Stimulated activated CD8-positive, alpha-beta memory T cell treated with anti-CD3 and anti-CD28 coated beads, Interleukin-12 subunit alpha, Interleukin-12 subunit beta, amount 100 ng/mL, for 24 hours (primary cell): ENCODE data around the gene XPNPEP2.

Source experiments
- DNase-seq: peaks from one replicate; pipeline ENCODE4 v3.0.0-alpha.2; 2020; ENCODE audit errors: extremely low read depth

The XPNPEP2 gene

DNA sequence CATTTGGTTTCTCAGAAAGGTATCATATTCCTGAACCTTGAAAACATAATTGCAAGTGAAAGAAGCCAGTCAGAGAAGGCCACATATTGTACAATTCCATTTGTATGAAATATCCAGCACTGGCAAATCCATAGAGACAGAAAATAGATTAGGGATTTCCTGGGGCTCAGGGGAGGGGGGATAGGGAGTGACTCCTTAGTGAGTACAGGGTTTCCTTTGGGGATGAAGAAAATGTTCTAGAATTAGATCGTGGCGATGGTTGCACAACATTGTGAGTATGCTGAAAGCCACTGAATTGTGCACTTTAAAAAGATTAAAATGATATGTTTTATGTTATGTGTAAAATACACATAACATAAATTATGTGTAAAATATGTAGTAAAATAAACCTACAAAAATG is 10.3 kb downstream of the XPNPEP2 start:
- no peak for DNase-seq

DNA sequence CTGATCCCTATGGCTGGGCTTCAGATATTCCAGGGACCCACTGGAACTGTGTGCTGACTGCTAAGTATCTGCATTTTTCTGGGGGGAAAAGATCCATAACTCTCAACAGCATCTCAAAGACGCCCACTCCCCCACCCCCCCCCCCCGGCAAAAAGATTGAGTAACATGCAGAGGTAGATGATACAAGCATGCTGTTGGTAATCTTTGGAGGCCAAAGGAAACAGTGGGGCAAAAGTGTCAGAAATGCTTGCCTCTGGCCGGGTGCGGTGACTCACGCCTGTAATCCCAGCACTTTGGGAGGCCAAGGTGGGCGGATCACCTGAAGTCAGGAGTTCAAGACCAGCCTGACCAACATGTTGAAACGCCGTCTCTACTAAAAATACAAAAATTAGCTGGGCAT is 12.2 kb downstream of the XPNPEP2 start:
- DNase-seq = no peak

DNA sequence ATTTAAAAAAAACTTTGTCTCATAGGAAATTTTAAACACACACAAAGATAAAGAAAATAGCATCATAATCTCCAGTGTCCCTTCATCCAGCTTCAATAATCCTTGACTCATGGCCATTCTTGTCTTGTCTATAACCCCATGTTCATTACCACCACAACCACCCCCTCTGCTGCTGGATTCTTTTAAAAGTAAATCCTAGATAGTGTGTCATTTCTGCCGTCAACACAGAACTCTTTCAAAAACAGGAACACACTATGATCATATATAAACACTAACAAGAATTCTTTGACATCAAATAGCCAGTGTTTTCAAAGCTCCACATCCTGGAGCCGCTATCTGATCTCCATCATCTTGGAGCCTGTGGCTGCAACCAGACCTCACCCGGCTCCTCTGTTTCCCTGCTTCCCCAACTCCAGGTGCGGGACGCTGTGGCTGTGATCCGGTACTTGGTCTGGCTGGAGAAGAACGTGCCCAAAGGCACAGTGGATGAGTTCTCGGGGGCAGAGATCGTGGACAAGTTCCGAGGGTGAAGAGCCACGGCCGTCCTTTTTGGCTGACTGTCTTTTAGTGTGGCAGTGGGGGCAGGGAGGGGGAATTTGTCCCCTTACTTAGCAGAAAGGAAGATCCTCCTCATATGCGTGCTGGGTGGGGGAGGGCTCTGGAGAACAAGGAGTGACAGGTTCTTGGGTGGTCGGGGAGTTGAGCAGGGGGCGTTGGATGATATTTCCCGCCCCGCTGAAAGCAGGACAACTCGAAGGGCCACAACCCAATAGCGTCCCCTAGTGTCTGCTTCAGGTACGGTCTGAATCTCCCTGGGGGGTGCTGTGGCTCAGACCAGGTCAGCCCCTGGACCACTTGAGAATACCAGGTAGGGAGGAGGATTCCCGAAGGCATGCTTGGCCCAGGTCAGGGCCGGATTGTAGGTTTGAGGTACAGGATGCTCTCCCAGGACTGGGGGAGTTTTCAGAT is 15.6 kb downstream of the XPNPEP2 start:
- DNase-seq = no peak

DNA sequence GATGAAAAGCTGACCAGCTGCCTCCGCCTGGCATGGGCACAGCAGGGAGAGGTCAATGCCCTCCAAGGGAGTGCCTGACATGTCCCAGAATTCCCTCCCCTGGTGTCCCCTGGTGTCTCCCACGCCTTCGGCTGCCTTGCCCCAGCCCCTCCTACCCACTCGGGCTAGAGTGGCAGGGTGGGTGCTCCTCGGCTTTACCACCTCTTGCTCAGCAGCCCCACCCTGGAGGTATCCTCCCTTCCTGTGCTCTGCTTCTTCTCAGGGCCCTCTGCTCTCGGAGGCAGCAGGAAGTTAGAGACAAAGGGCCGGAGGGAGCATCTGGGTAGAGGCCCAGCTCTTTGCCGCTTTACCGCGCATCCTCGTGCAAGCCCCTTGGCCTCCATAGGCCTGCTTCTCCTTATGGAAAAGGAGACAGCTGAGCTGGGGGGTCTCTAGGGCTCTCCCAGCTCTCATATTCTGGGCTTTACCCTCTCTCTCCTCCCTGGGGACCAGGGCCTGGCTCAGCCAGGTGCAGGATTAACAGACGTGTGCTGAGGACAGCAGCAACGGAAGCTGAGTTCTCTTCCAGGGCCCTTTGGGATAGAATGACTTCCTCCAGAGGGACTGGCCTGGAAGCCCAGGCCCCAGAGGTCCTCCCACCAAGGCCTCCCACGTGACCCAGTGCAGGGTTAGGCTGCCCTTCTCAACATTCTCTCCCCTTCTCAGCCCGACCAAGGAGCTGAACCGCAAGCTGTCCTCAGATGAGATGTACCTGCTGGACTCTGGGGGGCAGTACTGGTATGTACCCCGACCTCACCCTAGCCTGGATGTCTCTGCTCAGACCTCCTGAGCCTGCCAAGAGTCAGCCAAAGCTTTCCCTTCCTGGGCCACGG is 17.2 kb downstream of the XPNPEP2 start:
- no peak for DNase-seq

DNA sequence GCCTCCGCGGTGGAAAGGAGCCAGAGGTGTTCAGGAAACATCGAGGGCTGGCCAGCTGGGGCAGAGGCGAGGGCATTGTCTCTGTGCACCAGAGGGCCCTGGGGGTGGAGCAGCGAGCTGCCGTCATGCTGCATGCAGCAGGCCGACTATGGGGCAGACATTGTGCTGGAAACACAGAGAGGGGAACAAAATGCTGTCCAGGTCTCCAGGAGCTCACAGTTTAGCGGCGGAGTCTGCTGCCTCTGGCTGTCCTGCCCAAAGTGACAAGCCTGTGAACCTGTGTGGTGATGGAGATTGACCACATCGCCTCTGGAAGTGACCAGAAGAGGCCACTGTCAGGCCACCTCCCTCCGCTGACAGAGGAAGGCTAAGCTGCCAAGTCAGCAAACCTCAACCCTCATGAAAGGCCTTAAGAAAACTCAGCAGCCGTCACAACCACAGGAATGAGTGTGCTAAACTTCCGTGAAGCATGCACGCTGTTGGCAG is 20.8 kb downstream of the XPNPEP2 start:
- DNase-seq = no peak

- DNase-seq = no peak
Observed at GRCh38 chrX:129760155-129760554, 21.4 kb downstream of the XPNPEP2 start.

- DNase-seq = no peak
Observed at GRCh38 chrX:129760981-129761380, 22.2 kb downstream of the XPNPEP2 start.

DNA sequence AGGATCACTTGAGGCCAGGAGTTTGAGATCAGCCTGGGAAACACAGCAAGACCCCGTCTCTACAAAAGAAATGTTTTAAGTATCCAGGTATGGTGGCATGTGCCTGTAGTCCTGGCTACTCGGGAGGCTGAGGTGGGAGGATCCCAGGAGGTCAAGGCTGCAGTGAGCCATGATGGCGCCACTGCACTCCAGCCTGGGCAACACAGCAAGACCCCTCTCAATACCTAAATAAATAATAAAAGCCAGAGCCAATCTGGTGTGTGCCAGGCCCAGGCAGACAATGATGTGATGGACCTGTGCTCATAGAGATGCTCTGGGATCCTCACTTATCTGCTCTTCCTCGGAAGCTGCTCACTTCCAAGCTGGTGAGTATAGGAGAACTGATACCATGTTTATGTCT is 22.8 kb downstream of the XPNPEP2 start:
- DNase-seq = no peak

DNA sequence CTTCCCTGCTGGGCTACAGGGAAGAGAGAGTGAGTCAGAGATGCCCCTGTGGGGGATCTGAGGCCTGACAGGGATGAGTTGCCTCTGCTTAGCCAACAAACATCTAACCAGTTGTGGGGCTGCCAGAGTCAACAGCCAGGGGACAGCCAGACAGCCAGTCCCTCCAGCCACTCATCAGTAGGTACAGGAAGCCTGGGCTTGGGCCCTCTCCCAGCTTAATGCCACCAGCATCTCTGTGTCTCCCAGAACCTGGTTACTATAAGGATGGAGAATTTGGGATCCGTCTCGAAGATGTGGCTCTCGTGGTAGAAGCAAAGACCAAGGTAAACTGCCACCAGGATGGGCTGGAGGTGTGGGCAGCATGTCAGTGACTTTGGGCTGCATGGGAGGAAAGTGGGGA is 23.7 kb downstream of the XPNPEP2 start:
- DNase-seq = no peak

GRCh38 chrX:129763666-129764065 is 24.9 kb downstream of the XPNPEP2 start:
- DNase-seq = no peak

DNA sequence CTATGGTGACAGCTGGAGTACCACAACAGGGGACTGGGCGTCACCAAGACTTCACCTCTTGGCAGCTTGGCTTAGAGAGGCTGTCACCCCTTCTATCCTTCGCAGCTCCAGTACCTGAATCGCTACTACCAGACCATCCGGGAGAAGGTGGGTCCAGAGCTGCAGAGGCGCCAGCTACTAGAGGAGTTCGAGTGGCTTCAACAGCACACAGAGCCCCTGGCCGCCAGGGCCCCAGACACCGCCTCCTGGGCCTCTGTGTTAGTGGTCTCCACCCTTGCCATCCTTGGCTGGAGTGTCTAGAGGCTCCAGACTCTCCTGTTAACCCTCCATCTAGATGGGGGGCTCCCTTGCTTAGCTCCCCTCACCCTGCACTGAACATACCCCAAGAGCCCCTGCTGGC is 29.4 kb downstream of the XPNPEP2 start:
- DNase-seq = no peak

- no peak for DNase-seq
Observed at GRCh38 chrX:129768586-129769466, 30.0 kb downstream of the XPNPEP2 start.

DNA sequence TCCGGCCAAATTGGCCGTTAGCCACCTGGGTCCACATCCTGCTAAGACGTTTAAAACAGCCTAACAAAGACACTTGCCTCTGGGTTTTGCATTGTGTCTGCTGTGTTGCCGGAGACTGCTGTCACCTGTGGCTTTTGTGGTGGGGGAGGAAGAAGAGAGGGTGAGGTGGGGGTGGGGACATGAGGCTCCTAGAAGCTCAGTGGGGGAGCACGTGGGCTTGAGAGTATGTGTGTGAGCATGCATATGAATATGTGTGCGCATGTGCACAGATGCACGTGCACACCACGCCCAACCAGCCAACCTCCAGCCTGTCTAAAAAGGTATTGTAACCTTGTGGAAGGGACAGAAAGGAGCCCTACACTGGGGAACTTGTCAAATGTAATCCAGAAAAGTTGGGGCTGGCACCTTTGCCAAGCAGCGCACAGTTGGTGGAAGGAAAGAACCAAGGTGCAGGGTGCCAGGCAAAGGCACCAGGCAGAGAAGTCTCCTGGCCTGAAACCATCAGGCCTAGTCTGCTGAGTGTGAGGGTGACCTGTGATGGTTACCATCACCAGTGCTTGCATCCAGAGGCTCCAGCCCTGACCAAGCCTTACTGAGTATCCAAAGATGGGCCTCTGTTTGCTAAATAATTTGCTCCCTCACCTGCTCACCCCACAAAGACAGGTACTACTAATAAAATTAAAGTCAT is 30.8 kb downstream of the XPNPEP2 start:
- DNase-seq = no peak

DNA sequence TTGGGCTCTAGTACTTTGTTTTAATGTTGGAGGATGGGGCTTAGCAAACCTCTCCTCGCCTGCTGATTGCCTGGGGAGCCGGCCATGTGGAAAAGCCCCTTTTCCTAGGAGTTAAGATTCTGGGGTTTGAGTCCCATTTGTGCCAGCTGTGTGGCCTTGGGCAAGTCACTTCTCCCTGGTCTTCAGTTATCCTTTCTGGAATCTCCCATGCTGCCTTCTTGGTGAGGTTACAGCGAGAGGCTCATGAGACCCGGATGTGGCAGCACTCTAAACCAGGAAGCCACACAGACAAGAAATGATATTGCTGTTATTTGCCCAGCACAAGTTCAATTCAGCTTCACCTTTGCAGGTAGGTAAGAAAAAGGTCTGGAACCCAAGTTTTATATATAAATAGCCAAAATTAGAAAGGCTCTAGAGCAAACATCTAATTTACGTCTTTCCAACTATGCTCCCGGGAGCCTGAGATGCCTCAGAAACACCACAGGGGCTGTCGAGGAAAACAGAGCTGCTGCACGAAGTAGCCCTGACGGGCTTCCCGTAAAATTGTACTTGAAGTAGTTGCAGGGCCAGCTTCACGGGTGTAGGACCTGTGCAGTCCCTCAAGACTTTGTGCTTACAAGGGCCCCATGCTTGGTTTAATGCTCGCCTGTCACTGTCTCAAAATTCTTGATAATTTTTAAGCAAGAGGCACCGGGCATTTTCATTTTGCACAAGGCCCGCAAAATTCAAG is 32.7 kb downstream of the XPNPEP2 start:
- no peak for DNase-seq

- DNase-seq = no peak
Observed at GRCh38 chrX:129772796-129773431, 34.1 kb downstream of the XPNPEP2 start.

DNA sequence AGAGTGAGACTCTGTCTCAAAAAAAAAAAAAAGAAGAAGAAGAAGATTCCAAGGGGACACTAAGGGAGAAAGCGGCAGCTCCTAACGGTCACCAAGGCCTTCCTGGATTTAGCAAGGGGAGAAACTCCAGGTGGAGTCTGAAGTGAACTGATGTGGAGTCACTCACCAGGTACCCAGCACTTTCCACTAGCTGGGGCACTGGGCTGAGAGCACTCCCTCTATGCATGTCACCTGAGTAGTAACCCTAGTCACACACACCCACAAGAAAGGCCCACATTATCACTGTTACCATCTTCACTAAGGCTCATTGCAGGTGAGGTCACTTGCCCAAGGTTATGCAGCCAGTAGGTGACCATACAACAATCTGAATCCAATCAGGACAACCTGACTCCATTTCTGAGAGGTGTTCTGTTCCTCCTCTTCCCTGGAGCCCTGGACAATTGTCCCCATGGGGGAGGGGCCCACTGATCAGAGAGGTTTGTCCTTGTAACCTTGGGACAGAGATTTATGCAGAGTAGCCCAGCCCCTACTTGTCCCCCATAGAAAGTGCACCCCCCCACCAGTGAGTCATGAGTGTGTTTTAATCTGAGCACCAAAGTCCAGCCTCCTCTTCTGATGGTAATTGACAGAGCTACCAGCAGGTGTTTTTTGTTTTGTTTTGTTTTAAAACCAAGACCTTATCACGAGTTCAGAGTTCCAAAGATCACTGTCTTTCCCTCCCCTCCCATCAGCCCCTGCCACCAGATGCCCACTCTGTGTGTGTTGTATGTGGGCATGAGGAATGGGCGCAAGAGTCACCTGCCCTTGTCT is 35.1 kb downstream of the XPNPEP2 start:
- DNase-seq = no peak

DNA sequence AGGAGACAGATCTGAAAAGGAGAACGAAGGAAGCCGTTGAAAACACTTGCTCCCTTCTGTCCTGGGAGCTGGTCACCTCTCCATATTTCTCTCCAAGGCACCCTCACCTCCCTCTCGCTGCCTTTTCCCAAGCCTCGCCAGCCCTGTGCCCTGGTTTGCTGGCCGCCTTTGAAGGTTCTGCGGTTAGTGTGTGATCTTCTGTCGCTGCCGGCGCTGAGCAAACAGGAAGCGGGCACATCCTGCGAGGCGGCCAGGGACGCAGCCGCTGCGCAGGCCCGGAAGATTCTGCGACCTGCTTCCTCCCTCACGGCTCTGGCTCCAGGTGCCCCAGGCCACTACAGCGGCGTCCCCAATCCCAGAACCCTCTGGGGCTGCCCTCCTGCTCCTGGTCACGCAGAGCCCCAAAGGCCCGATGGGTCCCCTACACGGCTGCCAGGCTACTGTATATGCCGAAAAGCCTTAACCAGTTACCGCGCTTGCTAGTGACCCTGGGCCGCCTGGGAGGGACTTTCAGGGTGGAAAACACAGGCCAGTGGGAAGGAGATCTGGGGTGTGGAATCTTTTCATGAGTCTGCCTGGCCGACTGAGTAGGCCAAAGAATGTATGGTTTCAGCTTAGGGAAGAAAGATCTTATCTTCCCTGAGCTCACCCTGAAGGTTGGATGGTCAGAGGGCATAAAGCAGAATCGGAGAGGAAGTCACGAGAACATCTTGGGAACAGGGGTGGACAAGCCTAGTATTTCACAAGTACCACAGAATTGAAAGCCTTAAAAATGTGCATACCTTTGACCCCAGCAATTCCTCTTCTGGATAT is 38.6 kb downstream of the XPNPEP2 start:
- no peak for DNase-seq

DNA sequence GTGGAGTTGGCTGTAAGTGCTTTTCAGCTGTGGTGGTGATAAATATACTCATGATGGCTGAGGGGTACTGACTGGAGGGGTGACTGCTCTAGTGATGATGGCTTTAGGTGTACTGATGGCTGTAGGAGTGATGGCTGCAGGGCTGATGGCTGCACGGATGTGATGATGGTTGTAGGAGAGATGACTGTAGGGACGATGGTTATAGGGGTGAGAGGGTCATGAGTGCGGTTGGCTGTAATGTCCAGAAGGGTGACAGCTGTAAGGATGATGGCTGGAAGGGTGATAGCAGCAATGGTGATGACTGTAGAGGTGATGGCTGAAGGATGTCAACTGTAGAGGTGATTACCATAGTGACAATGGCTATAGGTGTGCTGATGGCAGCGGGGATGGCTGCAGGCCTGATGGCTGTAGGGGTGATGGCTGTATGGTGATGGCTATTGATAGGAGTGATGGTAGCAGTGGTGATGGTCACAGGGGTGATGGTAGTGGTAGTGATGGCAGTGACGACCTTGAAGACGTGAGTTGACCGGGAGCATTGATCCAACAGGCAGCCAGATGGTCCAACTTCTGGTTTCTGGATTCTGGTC is 40.4 kb downstream of the XPNPEP2 start:
- DNase-seq = no peak
